ENCODE measurements around the gene TMC1. TPM values are rescaled to one million over a fixed set of nuclear protein-coding genes. Genes with fewer than 3 reads are reported as not detected.

TMC1 gene
- total RNA-seq, 1 experiment from 2014 or later, result 0.36 TPM

- no TSS peak for BruUV-seq (replicated peaks)
- Histone ChIP-seq H3K27me3 (ENCODE audit: control insufficient read depth, insufficient read depth, low read length) (no peaks in the 10 kb centered on the region), H3K4me3 (ENCODE audit: low read depth in 2 of 2, low read length in 2 of 2) (no peak overlapping the region), H3K9me3 (ENCODE audit: control insufficient read depth, insufficient read depth, low read depth, low read length) (no peaks in the 10 kb centered on the region), H3K4me1 (ENCODE audit: control insufficient read depth, insufficient read depth, low read length) (no peaks in the 10 kb centered on the region), H3K27ac (ENCODE audit: low read length) (no peak overlapping the region), H3K36me3 (ENCODE audit: control insufficient read depth, insufficient read depth, low read length) (no peaks in the 10 kb centered on the region)
- ATAC-seq (no peak), DNase-seq (ENCODE audit: low read depth, low spot score) (no peak)
- in situ Hi-C loops (cut with HindIII; ENCODE audit: low pct_unique_long_range_greater_than_20kb, low sequenced_read_pairs) (no loop called here), intact Hi-C loops (cut with micrococcal nuclease; ENCODE audit: unreplicated experiment) (no loop called here)
- TF ChIP-seq POLR2AphosphoS5 (IDR thresholded peaks at IDR 0.05; ENCODE audit: low read depth, low read length) (no peak), REST (IDR thresholded peaks at IDR 0.05; ENCODE audit: insufficient read depth in 1 of 2, low read depth in 2 of 2, low read length in 1 of 2) (no peak), SIN3A (IDR thresholded peaks at IDR 0.05; ENCODE audit: borderline replicate concordance, insufficient read depth, low read depth, low read length) (no peak), CTCF (IDR thresholded peaks at IDR 0.05) (no peak), TCF7L2 (IDR thresholded peaks at IDR 0.05; ENCODE audit: low read depth, low read length) (no peak)
- CTCF ChIA-PET, result no interaction called here
- POLR2A ChIA-PET, result no interaction called here
Measured at GRCh38 chr9:72704688-72705375, 183.4 kb downstream of the TMC1 start.

DNA sequence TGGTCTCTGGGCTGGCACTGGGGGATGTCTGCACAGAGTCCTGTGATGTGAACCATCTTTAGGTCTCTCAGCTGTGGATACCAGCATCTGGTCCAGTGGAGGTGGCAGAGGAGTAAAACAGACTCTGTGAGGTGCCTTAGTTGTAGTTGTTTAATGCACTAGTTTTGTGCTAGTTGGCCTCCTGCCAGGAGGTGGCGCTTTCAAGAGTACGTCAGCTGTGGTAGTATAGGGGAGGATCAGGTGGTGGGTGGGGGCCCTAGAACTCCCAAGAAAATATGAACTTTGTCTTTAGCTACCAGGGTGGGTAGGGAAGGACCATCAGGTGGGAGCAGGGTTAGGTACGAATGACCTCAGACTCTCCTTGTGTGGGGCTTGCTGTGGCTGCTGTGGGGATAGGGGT is 197.1 kb downstream of the TMC1 start:
- intact Hi-C loops (cut with micrococcal nuclease; ENCODE audit: unreplicated experiment) (no loop called here), in situ Hi-C loops (cut with HindIII; ENCODE audit: low pct_unique_long_range_greater_than_20kb, low sequenced_read_pairs) (no loop called here)
- Histone ChIP-seq H3K9me3 (ENCODE audit: control insufficient read depth, insufficient read depth, low read depth, low read length) (no peaks in the 10 kb centered on the region), H3K27ac (ENCODE audit: low read length) (no peak overlapping the region), H3K36me3 (ENCODE audit: control insufficient read depth, insufficient read depth, low read length) (no peaks in the 10 kb centered on the region), H3K27me3 (ENCODE audit: control insufficient read depth, insufficient read depth, low read length) (no peaks in the 10 kb centered on the region), H3K4me1 (ENCODE audit: control insufficient read depth, insufficient read depth, low read length) (no peaks in the 10 kb centered on the region), H3K4me3 (ENCODE audit: low read depth in 2 of 2, low read length in 2 of 2) (no peak overlapping the region)
- BruUV-seq (replicated peaks), result no TSS peak
- TF ChIP-seq REST (IDR thresholded peaks at IDR 0.05; ENCODE audit: insufficient read depth in 1 of 2, low read depth in 2 of 2, low read length in 1 of 2) (no peak), POLR2AphosphoS5 (IDR thresholded peaks at IDR 0.05; ENCODE audit: low read depth, low read length) (no peak), CTCF (IDR thresholded peaks at IDR 0.05) (no peak), SIN3A (IDR thresholded peaks at IDR 0.05; ENCODE audit: borderline replicate concordance, insufficient read depth, low read depth, low read length) (no peak), TCF7L2 (IDR thresholded peaks at IDR 0.05; ENCODE audit: low read depth, low read length) (no peak)
- DNase-seq (ENCODE audit: low read depth, low spot score), result no peak
- ATAC-seq, result no peak
- ChIA-PET CTCF (no interaction called here), POLR2A (no interaction called here)

Measured in Panc1 (cell line).